Measurements from ENCODE around the gene PATE2.

The PATE2 gene

GRCh38 chr11:125728969-125729368 is 49.7 kb downstream of the PATE2 start:
- TF ChIP-seq CTCF (IDR thresholded peaks at IDR 0.05; ENCODE audit: borderline replicate concordance, insufficient read depth, low read depth, low read length) = no peak
- H3K4me3 ChIP-seq (ENCODE audit: low read depth, low read length) = no peak overlapping the region
